Measurements from ENCODE around the gene SLC10A1. TPM values are rescaled to one million over a fixed set of nuclear protein-coding genes. Genes with fewer than 3 reads are reported as not detected.
"Not testable (repeated sequence)": the region's sequence is repeated elsewhere in the genome, so short reads cannot be mapped to it uniquely, and the experiment has no call there.

SLC10A1 gene
- total and polyA plus RNA-seq, 3 donors from 2014 or later, result 0.30 TPM; not detected in 2

- no peaks in the 10 kb centered on the region for H3K27me3 ChIP-seq
- peak; percentile 72 for DNase-seq
- WGBS, 2 donors, result 5 to 7% methylated on average over 11 of the region's 11 CpGs
Observed at GRCh38 chr14:69818758-69819191, 21.7 kb upstream of the SLC10A1 start.

GRCh38 chr14:69816216-69816615, 19.2 kb upstream of the SLC10A1 start:
- Histone ChIP-seq H3K27ac (no peak overlapping the region), H3K9me3 (no peaks in the 10 kb centered on the region), H3K27me3 (no peaks in the 10 kb centered on the region), H3K4me3 (no peak overlapping the region), H3K4me1 (no peaks in the 10 kb centered on the region), H3K36me3 (ENCODE audit: low read depth, missing control alignments) (no peaks in the 10 kb centered on the region)
- intact Hi-C loops (cut with DNase I; ENCODE audit: low total_unique reads), result loop anchor here (5.0 kb wide), 1 partner anchor 211 kb away; no protein-coding TSS in a partner anchor
- no peak for DNase-seq
- WGBS, 2 donors, result 93 to 94% methylated on average over 5 of the region's 5 CpGs
- TF ChIP-seq CTCF (IDR thresholded peaks at IDR 0.05) (no peak), POLR2A (IDR thresholded peaks at IDR 0.05) (no peak)

More at GRCh38 chr14:69818758-69819191, 21.7 kb upstream of the SLC10A1 start:
- TF ChIP-seq CTCF (IDR thresholded peaks at IDR 0.05) (peak; percentile 90 to 96 (median 95)), POLR2A (IDR thresholded peaks at IDR 0.05) (no peak)
- intact Hi-C loops (cut with DNase I; ENCODE audit: low total_unique reads), result loop anchor here (5.0 kb wide), 1 partner anchor 209 kb away; no protein-coding TSS in a partner anchor
- Histone ChIP-seq H3K9me3 (no peaks in the 10 kb centered on the region), H3K4me1 (no peaks in the 10 kb centered on the region), H3K36me3 (ENCODE audit: low read depth, missing control alignments) (no peaks in the 10 kb centered on the region), H3K4me3 (no peak overlapping the region), H3K27ac (no peak overlapping the region)

GRCh38 chr14:69815556-69815955, 18.5 kb upstream of the SLC10A1 start:
- no peak overlapping the region for H3K4me3 ChIP-seq
- H3K4me1 ChIP-seq, result no peaks in the 10 kb centered on the region
- H3K9me3 ChIP-seq, result no peaks in the 10 kb centered on the region
- no peaks in the 10 kb centered on the region for H3K36me3 ChIP-seq (ENCODE audit: low read depth, missing control alignments)
- DNase-seq, result no peak
- 59 to 71% methylated on average over 5 of the region's 5 CpGs for whole genome bisulfite sequencing, 2 donors
- H3K27me3 ChIP-seq, result no peaks in the 10 kb centered on the region
- H3K27ac ChIP-seq, result no peak overlapping the region
- intact Hi-C loops (cut with DNase I; ENCODE audit: low total_unique reads), result loop anchor here (5.0 kb wide), 1 partner anchor 212 kb away; no protein-coding TSS in a partner anchor
- TF ChIP-seq CTCF (IDR thresholded peaks at IDR 0.05) (no peak), POLR2A (IDR thresholded peaks at IDR 0.05) (no peak)

GRCh38 chr14:69814397-69814796, 17.4 kb upstream of the SLC10A1 start:
- WGBS, 2 donors, result 45 to 59% methylated on average over 3 of the region's 3 CpGs
- TF ChIP-seq POLR2A (IDR thresholded peaks at IDR 0.05) (no peak), CTCF (IDR thresholded peaks at IDR 0.05) (no peak)
- Histone ChIP-seq H3K4me3 (no peak overlapping the region), H3K9me3 (no peaks in the 10 kb centered on the region), H3K4me1 (no peaks in the 10 kb centered on the region), H3K27ac (no peak overlapping the region), H3K36me3 (ENCODE audit: low read depth, missing control alignments) (no peaks in the 10 kb centered on the region), H3K27me3 (no peaks in the 10 kb centered on the region)
- no peak for DNase-seq
- intact Hi-C loops (cut with DNase I; ENCODE audit: low total_unique reads), result no loop called here

GRCh38 chr14:69813346-69813745, 16.3 kb upstream of the SLC10A1 start:
- H3K36me3 ChIP-seq (ENCODE audit: low read depth, missing control alignments); H3K27me3 ChIP-seq; H3K4me1 ChIP-seq; DNase-seq; H3K27ac ChIP-seq; H3K9me3 ChIP-seq; H3K4me3 ChIP-seq; intact Hi-C loops (cut with DNase I; ENCODE audit: low total_unique reads): not testable (repeated sequence)
- 82 to 91% methylated on average over 6 of the region's 6 CpGs for WGBS, 2 donors
